CD8-positive, alpha-beta memory T cell (primary cell): ENCODE data around the gene WFS1. TPM values are rescaled to one million over a fixed set of nuclear protein-coding genes. Genes with fewer than 3 reads are reported as not detected.

Source experiments
- CTCF ChIA-PET: fragments of 350-600 bp; sonication (Branson Sonifier 250); formaldehyde crosslinking; loops from one replicate; lab custom pipeline; 2021; ENCODE audit warnings: antibody characterized with exemption; lab: Charles Lee
- POLR2A ChIA-PET: fragments of 350-600 bp; sonication (Branson Sonifier 250); formaldehyde crosslinking; loops from one replicate; lab custom pipeline; 2021; ENCODE audit warnings: antibody characterized with exemption; lab: Charles Lee
- DNase-seq, 5 donors: peaks; one replicate each; pipeline versions ENCODE4 v3.0.0 to v3.0.0-alpha.2; 2020 to 2022; ENCODE audit warnings: mixed read lengths in 1 of 5
- H3K27ac ChIP-seq: one replicate; pipeline ENCODE4 v1.7.0; 2013; ENCODE audit warnings: low read depth, mild to moderate bottlenecking, low read length, moderate library complexity
- H3K27me3 ChIP-seq: 2 replicates; pipeline ENCODE4 v1.7.0; 2013; ENCODE audit warnings: low read length, mild to moderate bottlenecking; ENCODE audit not compliant: insufficient read depth, poor library complexity, severe bottlenecking
- H3K36me3 ChIP-seq: 2 replicates; pipeline ENCODE4 v1.7.0; 2013; ENCODE audit warnings: mild to moderate bottlenecking, low read length, moderate library complexity; ENCODE audit not compliant: insufficient read depth
- H3K4me1 ChIP-seq: 2 replicates; pipeline ENCODE4 v1.7.0; 2013; ENCODE audit warnings: mild to moderate bottlenecking, low read length, moderate library complexity; ENCODE audit not compliant: insufficient read depth
- H3K4me3 ChIP-seq: 2 replicates; pipeline ENCODE4 v1.7.0; 2013; ENCODE audit warnings: mild to moderate bottlenecking, low read length
- H3K9me3 ChIP-seq: 2 replicates; pipeline ENCODE4 v1.7.0; 2013; ENCODE audit warnings: mild to moderate bottlenecking, low read length
- H3K27ac Mint-ChIP-seq, 8 donors: one replicate each; pipeline ENCODE4 v1.8.0; 2020 to 2021; ENCODE audit warnings: mixed read lengths in 8 of 8, mild to moderate bottlenecking in 6 of 8, inconsistent platforms in 3 of 8, moderate library complexity in 3 of 8
- H3K27me3 Mint-ChIP-seq, 2 donors: one replicate each; pipeline ENCODE4 v1.8.0; 2020 to 2021; ENCODE audit warnings: mixed read lengths in 2 of 2, mild to moderate bottlenecking in 1 of 2, moderate library complexity in 1 of 2
- H3K36me3 Mint-ChIP-seq, 3 donors: one replicate each; pipeline ENCODE4 v1.8.0; 2020 to 2021; ENCODE audit warnings: mixed read lengths in 3 of 3, inconsistent platforms in 1 of 3, mild to moderate bottlenecking in 1 of 3
- H3K4me1 Mint-ChIP-seq, 3 donors: one replicate each; pipeline ENCODE4 v1.8.0; 2020 to 2021; ENCODE audit warnings: mixed read lengths in 3 of 3, inconsistent platforms in 1 of 3, mild to moderate bottlenecking in 1 of 3
- H3K4me3 Mint-ChIP-seq, 7 donors: one replicate each; pipeline ENCODE4 v1.8.0; 2020 to 2021; ENCODE audit warnings: mixed read lengths in 7 of 7, mild to moderate bottlenecking in 6 of 7, moderate library complexity in 4 of 7, inconsistent platforms in 2 of 7
- H3K9me3 Mint-ChIP-seq, 5 donors: one replicate each; pipeline ENCODE4 v1.8.0; 2020 to 2022; ENCODE audit warnings: mixed read lengths in 5 of 5, mild to moderate bottlenecking in 3 of 5, moderate library complexity in 2 of 5, inconsistent platforms in 1 of 5
- polyA plus RNA-seq: library from polyadenylated mRNA; unstranded; fragments of 300-500 nt; fragmentation: Illumina TruSeq; gene quantifications from one replicate; pipeline ENCODE4 v1.2.3, GENCODE V29; 2021
- total RNA-seq, 2 experiments: library from RNA; stranded (reverse); gene quantifications; one replicate each; pipeline ENCODE4 v1.2.3, GENCODE V29; 2021

Gene WFS1
- total and polyA plus RNA-seq, 3 experiments from 2014 or later: 3.4 to 5.1 (median 5.1) TPM

DNA sequence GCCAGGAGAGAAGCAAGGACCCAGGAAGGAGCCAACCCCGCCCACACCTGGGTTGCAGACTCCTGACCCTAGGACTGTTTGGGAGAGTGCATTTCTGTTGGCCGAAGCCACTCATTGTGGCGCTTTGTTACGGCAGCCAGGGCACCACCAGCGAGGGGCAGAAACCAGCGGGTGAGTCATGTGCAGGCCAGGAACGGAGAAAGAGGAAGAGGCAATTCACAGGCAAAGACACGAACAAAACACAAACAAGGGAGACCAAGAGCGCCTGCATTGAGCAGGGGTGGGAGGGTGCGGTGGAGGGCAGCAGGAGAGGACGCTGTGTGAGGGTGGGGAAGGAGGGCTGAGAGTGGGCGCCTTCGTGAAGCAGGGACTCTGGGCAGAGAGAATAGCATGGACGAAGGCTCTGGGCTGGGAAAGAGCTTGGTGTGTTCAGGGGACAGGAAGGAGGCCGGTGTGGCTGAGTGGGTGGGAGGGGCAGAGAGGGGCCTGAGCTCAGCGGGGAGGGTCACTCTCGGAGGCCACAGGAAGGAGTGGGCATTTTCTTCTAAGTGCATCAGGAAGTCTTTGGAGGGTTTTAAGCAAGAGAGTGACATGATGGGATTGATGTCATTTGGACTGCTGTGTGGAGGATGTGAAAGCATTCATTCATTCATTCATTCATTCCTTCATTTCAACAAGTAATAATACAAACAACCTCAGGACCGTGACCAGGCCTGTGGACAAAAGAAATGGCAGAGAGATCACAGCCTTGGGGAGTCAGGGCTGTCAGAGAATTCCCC, 12.2 kb upstream of the WFS1 start:
- POLR2A ChIA-PET: no interaction called here
- peaks cover 25 to 66% of the 10 kb centered on the region in 2 donors for H3K27me3 Mint-ChIP-seq
- H3K27ac ChIP-seq: no peak overlapping the region
- no peaks in the 10 kb centered on the region for H3K36me3 Mint-ChIP-seq
- no peaks in the 10 kb centered on the region for H3K36me3 ChIP-seq
- no peak overlapping the region for H3K4me3 ChIP-seq
- H3K9me3 ChIP-seq: no peaks in the 10 kb centered on the region
- peaks cover 7 to 10% (median 9%) of the 10 kb centered on the region in 3 donors for H3K4me1 Mint-ChIP-seq
- H3K27me3 ChIP-seq: peaks cover 5% of the 10 kb centered on the region
- H3K4me3 Mint-ChIP-seq: peak overlapping the region in 1 of 7 donors; percentile 15
- DNase-seq: no peak
- no peaks in the 10 kb centered on the region for H3K4me1 ChIP-seq
- H3K27ac Mint-ChIP-seq: no peak overlapping the region
- CTCF ChIA-PET: interaction anchor here (1.8 kb wide), 1 partner anchor 10 kb away, joined by 4 read pairs; no protein-coding TSS in a partner anchor
- H3K9me3 Mint-ChIP-seq: no peaks in the 10 kb centered on the region

DNA sequence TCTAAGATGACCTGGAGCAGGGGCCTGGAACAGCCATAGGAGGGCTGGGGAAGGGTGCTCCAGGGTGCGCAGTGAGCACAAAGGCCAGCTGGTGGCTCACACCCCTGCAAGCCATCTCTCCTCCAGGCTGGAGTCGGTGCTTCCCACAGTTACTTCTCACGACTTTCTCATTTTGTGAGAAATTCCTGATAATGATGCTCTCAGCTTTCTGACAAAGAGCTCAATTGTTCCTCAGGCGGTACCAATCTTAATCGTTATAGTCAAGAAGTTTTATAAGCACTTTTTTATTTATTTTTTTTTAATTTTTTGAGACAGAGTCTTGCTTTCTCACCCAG, 11.7 kb upstream of the WFS1 start:
- no peak overlapping the region for H3K27ac ChIP-seq
- CTCF ChIA-PET: interaction anchor here (1.8 kb wide), 1 partner anchor 9 kb away, joined by 4 read pairs; no protein-coding TSS in a partner anchor
- no peak for DNase-seq
- Mint-ChIP-seq H3K27ac (no peak overlapping the region), H3K9me3 (no peaks in the 10 kb centered on the region), H3K36me3 (no peaks in the 10 kb centered on the region), H3K27me3 (peaks cover 26 to 66% of the 10 kb centered on the region in 2 donors), H3K4me1 (peaks cover 7 to 10% (median 9%) of the 10 kb centered on the region in 3 donors), H3K4me3 (no peak overlapping the region)
- peaks cover 5% of the 10 kb centered on the region for H3K27me3 ChIP-seq
- H3K9me3 ChIP-seq: no peaks in the 10 kb centered on the region
- no peak overlapping the region for H3K4me3 ChIP-seq
- no peaks in the 10 kb centered on the region for H3K4me1 ChIP-seq
- no peaks in the 10 kb centered on the region for H3K36me3 ChIP-seq
- POLR2A ChIA-PET: no interaction called here

DNA sequence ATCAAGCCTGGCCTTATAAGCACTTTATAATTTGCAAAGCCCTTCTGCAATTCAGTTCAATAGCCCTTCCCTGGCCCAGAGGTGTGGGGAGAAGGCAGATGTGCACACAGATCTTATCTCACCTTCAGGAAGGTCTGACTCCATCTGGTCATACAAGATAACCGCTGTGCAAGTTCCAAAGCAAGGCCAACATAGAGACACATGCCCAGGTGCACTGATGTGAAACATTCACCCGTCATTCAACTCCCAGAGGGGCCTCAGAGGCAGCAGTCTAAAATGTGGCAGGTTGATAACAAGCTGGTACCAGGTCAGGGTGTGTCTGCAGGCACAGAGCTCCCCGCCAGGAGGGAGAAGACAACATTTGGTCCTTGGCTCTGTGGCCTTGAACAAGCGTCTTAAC, 10.9 kb upstream of the WFS1 start:
- H3K4me1 ChIP-seq: no peaks in the 10 kb centered on the region
- no peaks in the 10 kb centered on the region for H3K36me3 Mint-ChIP-seq
- CTCF ChIA-PET: interaction anchor here (1.8 to 5.1 kb wide), 2 partner anchors 8 kb away, joined by 4 to 32 read pairs; no protein-coding TSS in a partner anchor
- no peak overlapping the region for H3K27ac ChIP-seq
- POLR2A ChIA-PET: no interaction called here
- no peak for DNase-seq
- H3K9me3 Mint-ChIP-seq: no peaks in the 10 kb centered on the region
- H3K4me3 Mint-ChIP-seq: no peak overlapping the region
- no peaks in the 10 kb centered on the region for H3K9me3 ChIP-seq
- no peaks in the 10 kb centered on the region for H3K36me3 ChIP-seq
- no peak overlapping the region for H3K27ac Mint-ChIP-seq
- no peak overlapping the region for H3K4me3 ChIP-seq
- H3K4me1 Mint-ChIP-seq: peaks cover 7 to 10% (median 9%) of the 10 kb centered on the region in 3 donors
- H3K27me3 Mint-ChIP-seq: peaks cover 26 to 60% of the 10 kb centered on the region in 2 donors
- H3K27me3 ChIP-seq: peaks cover 5% of the 10 kb centered on the region

DNA sequence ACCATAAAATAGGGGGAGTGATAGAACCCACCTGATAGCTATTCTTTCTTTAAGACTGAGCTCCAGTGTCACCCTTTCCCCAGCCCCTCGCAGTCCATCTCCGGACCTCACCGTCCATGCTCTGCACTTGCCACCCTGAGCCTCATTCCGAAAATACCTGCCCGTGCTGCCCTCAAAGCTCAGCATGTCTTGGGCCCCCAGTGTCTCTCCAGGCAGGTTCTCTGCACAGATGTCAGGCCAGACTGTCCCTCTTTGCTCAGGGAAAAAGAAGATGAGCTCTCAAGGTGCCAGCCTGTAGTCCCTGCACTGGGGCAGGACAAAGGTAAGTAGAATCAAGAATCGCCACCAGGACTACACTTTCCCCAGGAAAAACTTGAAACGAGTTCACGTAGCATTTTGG, 9.8 kb upstream of the WFS1 start:
- DNase-seq: no peak
- peaks cover 5% of the 10 kb centered on the region for H3K27me3 ChIP-seq
- H3K4me3 ChIP-seq: no peak overlapping the region
- Mint-ChIP-seq H3K4me3 (no peak overlapping the region), H3K27me3 (peaks cover 24 to 54% of the 10 kb centered on the region in 2 donors), H3K9me3 (no peaks in the 10 kb centered on the region), H3K27ac (no peak overlapping the region), H3K4me1 (peaks cover 7 to 10% (median 9%) of the 10 kb centered on the region in 3 donors), H3K36me3 (no peaks in the 10 kb centered on the region)
- H3K36me3 ChIP-seq: no peaks in the 10 kb centered on the region
- no peaks in the 10 kb centered on the region for H3K9me3 ChIP-seq
- ChIA-PET POLR2A (interaction anchor here (0.7 kb wide), 1 partner anchor 15 kb away, joined by 10 read pairs; no protein-coding TSS in a partner anchor), CTCF (interaction anchor here (0.7 to 5.1 kb wide), 3 partner anchors 10 to 95 kb away, joined by 3 to 32 read pairs (median 9); no protein-coding TSS in a partner anchor)
- no peaks in the 10 kb centered on the region for H3K4me1 ChIP-seq
- no peak overlapping the region for H3K27ac ChIP-seq

DNA sequence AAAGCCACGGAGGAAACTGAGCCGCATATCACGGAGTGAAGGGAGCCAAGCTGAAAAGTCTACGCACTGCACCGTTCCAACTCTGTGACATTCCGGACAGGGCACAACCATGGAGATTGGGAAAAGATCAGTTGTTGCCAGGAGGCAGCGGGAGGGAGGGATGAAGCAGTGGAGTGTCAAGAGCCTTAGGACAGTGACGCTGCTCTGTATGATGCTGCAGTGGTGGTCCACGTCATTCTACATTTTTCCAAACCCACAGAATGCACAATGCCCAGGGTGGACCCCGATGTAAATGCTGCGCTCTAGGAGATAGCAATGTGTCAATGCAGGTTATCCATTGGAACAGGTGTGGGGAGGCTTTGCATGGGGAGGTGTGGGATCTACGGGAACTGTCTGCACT, 7.5 kb upstream of the WFS1 start:
- Mint-ChIP-seq H3K4me1 (peaks cover 3 to 5% (median 4%) of the 10 kb centered on the region in 3 donors), H3K9me3 (no peaks in the 10 kb centered on the region), H3K27me3 (peaks cover 26 to 39% of the 10 kb centered on the region in 2 donors), H3K36me3 (no peaks in the 10 kb centered on the region), H3K27ac (no peak overlapping the region), H3K4me3 (no peak overlapping the region)
- no peak for DNase-seq
- H3K36me3 ChIP-seq: no peaks in the 10 kb centered on the region
- H3K4me3 ChIP-seq: no peak overlapping the region
- ChIA-PET CTCF (interaction anchor here (3.5 to 5.1 kb wide), 2 partner anchors 12 to 65 kb away, joined by 14 to 32 read pairs; no protein-coding TSS in a partner anchor), POLR2A (no interaction called here)
- H3K27me3 ChIP-seq: peaks cover 5% of the 10 kb centered on the region
- no peak overlapping the region for H3K27ac ChIP-seq
- no peaks in the 10 kb centered on the region for H3K9me3 ChIP-seq
- no peaks in the 10 kb centered on the region for H3K4me1 ChIP-seq

DNA sequence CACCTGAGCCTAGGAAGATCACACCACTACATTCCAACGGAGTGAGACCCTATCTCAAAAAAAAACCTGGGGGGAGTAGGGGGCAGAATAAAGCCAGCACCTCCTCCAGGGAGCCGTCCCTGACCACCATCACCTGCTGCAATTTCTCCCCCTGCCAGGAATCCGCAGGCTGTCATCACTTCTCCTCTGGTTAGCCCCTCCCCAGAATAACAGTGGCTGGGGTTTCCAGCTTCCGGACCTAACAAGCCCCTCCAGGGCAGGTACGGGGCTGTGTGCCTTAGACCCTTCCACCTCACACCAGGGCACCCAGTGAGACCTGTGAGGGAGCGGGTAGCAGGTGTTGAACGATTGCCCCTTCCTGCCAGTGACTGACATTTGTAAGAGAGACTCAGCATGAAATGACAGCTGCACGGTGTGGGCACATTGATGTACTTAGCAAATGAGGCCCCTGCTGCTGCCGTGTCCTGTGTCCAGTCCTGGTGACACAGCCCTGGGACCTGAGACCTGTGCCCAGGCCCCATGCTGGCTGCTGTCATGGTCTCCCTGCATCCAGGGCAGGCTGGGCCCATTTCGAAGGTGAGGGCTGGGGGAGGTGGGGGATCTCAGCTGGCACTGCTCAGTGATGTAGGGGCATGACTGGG, 6.7 kb upstream of the WFS1 start:
- Histone ChIP-seq H3K9me3 (no peaks in the 10 kb centered on the region), H3K27ac (no peak overlapping the region), H3K36me3 (no peaks in the 10 kb centered on the region), H3K4me1 (no peaks in the 10 kb centered on the region), H3K27me3 (peaks cover 5% of the 10 kb centered on the region), H3K4me3 (no peak overlapping the region)
- ChIA-PET CTCF (interaction anchor here (0.6 to 5.1 kb wide), 3 partner anchors 13 to 1999 kb away, joined by 4 to 32 read pairs (median 14); no protein-coding TSS in a partner anchor), POLR2A (no interaction called here)
- H3K27ac Mint-ChIP-seq: no peak overlapping the region
- DNase-seq: no peak
- no peaks in the 10 kb centered on the region for H3K9me3 Mint-ChIP-seq
- H3K4me3 Mint-ChIP-seq: no peak overlapping the region
- H3K27me3 Mint-ChIP-seq: peaks cover 21 to 32% of the 10 kb centered on the region in 2 donors
- H3K36me3 Mint-ChIP-seq: no peaks in the 10 kb centered on the region
- H3K4me1 Mint-ChIP-seq: no peaks in the 10 kb centered on the region

DNA sequence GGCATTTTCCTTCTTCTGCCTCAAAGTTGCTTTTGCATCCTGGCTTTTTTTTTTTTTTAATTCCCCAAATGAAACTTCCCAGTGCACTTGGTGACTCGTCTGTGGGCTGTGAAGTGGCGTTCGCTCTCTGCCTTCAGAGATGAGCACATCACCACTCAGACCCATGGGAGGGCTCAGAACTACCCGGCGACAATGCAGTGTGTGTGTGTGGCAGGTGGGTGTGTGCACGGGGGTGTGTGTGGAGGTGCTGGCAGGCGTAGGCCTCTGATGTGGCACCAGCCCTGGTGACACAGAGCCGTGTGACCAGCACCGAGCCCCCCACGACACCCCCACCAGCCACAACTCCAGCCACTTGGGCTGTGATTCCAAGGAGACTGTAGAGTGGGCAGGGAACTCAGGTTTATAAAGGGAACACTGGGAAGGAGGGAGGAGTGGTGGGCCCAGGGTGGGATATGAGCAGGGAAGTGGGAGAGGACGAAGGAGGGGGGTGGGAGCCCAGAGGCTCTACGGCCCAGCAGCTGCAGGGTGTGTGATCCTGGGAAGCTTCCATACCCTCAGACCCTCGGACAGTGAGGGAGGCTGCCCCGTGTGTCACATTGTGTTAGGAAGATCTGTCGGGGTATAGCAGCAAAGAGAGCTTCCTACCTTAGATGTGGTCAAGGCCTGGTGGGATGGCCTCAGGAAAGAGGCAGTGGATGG, 6.0 kb upstream of the WFS1 start:
- Mint-ChIP-seq H3K27me3 (peaks cover 19 to 28% of the 10 kb centered on the region in 2 donors), H3K27ac (peak overlapping the region in 1 of 8 donors; percentile 9), H3K4me1 (peaks cover 0 to 2% (median 0%) of the 10 kb centered on the region in 3 donors), H3K36me3 (no peaks in the 10 kb centered on the region), H3K4me3 (no peak overlapping the region), H3K9me3 (no peaks in the 10 kb centered on the region)
- CTCF ChIA-PET: interaction anchor here (1.0 to 5.1 kb wide), 4 partner anchors 9 to 64 kb away, joined by 3 to 32 read pairs (median 10); no protein-coding TSS in a partner anchor
- no peak for DNase-seq
- POLR2A ChIA-PET: no interaction called here
- no peak overlapping the region for H3K27ac ChIP-seq
- no peaks in the 10 kb centered on the region for H3K4me1 ChIP-seq
- H3K27me3 ChIP-seq: peaks cover 5% of the 10 kb centered on the region
- no peaks in the 10 kb centered on the region for H3K9me3 ChIP-seq
- no peak overlapping the region for H3K4me3 ChIP-seq
- no peaks in the 10 kb centered on the region for H3K36me3 ChIP-seq
